GM19324 (cell line): ENCODE data around the gene LAMTOR2.
"Not testable (repeated sequence)": the region's sequence is repeated elsewhere in the genome, so short reads cannot be mapped to it uniquely, and the experiment has no call there.

Source experiments
- ATAC-seq: cut with Tn5 transposase; IDR thresholded peaks from one replicate; pipeline ENCODE4 v1.9.1; 2021; ENCODE audit warnings: mild to moderate bottlenecking, moderate library complexity; ENCODE audit not compliant: unreplicated experiment, low FRiP score

The LAMTOR2 gene

GRCh38 chr1:156054500-156055280, at the start of gene LAMTOR2:
TSS of gene LAMTOR2 (plus strand) at chr1:156054782. CDS start at chr1:156054890, 108 bp downstream.
- peak; percentile 71 for ATAC-seq

GRCh38 chr1:156004843-156005584, 49.6 kb upstream of the LAMTOR2 start:
- ATAC-seq: no peak

- no peak for ATAC-seq
These were observed 47.8 kb upstream of the LAMTOR2 start for GRCh38 chr1:156006666-156007376.

- ATAC-seq: no peak
These were observed 45.2 kb upstream of the LAMTOR2 start for GRCh38 chr1:156009404-156009803.

GRCh38 chr1:156012051-156012817, 42.3 kb upstream of the LAMTOR2 start:
- ATAC-seq: peak; percentile 69

GRCh38 chr1:156014829-156015228, 39.8 kb upstream of the LAMTOR2 start:
- ATAC-seq: no peak

GRCh38 chr1:156019946-156020292, 34.7 kb upstream of the LAMTOR2 start:
- ATAC-seq: no peak

GRCh38 chr1:156020293-156021092, 34.1 kb upstream of the LAMTOR2 start, which contains the start of gene SSR2:
TSS of gene SSR2 (minus strand) at chr1:156020951. CDS start at chr1:156020167, 784 bp downstream.
- ATAC-seq: peak; percentile 95

- no peak for ATAC-seq
These were observed 33.5 kb upstream of the LAMTOR2 start for GRCh38 chr1:156021093-156021428.

GRCh38 chr1:156021954-156022353, 32.6 kb upstream of the LAMTOR2 start:
- ATAC-seq: no peak

- ATAC-seq: no peak
These were observed 29.8 kb upstream of the LAMTOR2 start for GRCh38 chr1:156024801-156025200.

GRCh38 chr1:156025876-156026275, 28.7 kb upstream of the LAMTOR2 start:
- ATAC-seq: no peak

GRCh38 chr1:156026588-156026987, 28.0 kb upstream of the LAMTOR2 start:
- no peak for ATAC-seq

- ATAC-seq: no peak
These were observed 21.6 kb upstream of the LAMTOR2 start for GRCh38 chr1:156033011-156033410.

- ATAC-seq: not testable (repeated sequence)
These were observed 19.6 kb upstream of the LAMTOR2 start for GRCh38 chr1:156034991-156035390.

GRCh38 chr1:156042828-156043227, 11.8 kb upstream of the LAMTOR2 start:
- ATAC-seq: no peak

GRCh38 chr1:156045076-156045475, 9.5 kb upstream of the LAMTOR2 start:
- ATAC-seq: no peak

- ATAC-seq: no peak
These were observed 5.8 kb upstream of the LAMTOR2 start for GRCh38 chr1:156048663-156049258.

GRCh38 chr1:156050376-156050775, 4.2 kb upstream of the LAMTOR2 start:
- no peak for ATAC-seq
